ENCODE results near the gene TBC1D14.

TBC1D14 gene

GRCh38 chr4:7049739-7050138 lies 140.1 kb downstream of the TBC1D14 start:
- no peak overlapping the region for H3K27ac ChIP-seq (ENCODE audit: low read depth, low read length)
- H3K36me3 ChIP-seq (ENCODE audit: control insufficient read depth, insufficient read depth, low read length) = peaks cover 6% of the 10 kb centered on the region
- H3K4me3 ChIP-seq (ENCODE audit: low read depth, low read length) = no peak overlapping the region
- no peak overlapping the region for H3K9ac ChIP-seq (ENCODE audit: low read length)
- no peaks in the 10 kb centered on the region for H3K9me3 ChIP-seq (ENCODE audit: control insufficient read depth, insufficient read depth, low read depth, low read length)
- H3K4me1 ChIP-seq (ENCODE audit: control insufficient read depth, insufficient read depth, low read length) = 0 out of 2 replicates have a peak, but pooled peaks cover 4% of the 10 kb centered on the region
- H3K27me3 ChIP-seq (ENCODE audit: control insufficient read depth, insufficient read depth, low read length) = no peaks in the 10 kb centered on the region

GRCh38 chr4:7050481-7051143 lies 141.0 kb downstream of the TBC1D14 start:
- Histone ChIP-seq H3K36me3 (ENCODE audit: control insufficient read depth, insufficient read depth, low read length) (peaks cover 15% of the 10 kb centered on the region), H3K27me3 (ENCODE audit: control insufficient read depth, insufficient read depth, low read length) (no peaks in the 10 kb centered on the region), H3K4me1 (ENCODE audit: control insufficient read depth, insufficient read depth, low read length) (0 out of 2 replicates have a peak, but pooled peaks cover 4% of the 10 kb centered on the region), H3K9ac (ENCODE audit: low read length) (no peak overlapping the region), H3K4me3 (ENCODE audit: low read depth, low read length) (no peak overlapping the region), H3K9me3 (ENCODE audit: control insufficient read depth, insufficient read depth, low read depth, low read length) (no peaks in the 10 kb centered on the region), H3K27ac (ENCODE audit: low read depth, low read length) (no peak overlapping the region)

- Histone ChIP-seq H3K36me3 (ENCODE audit: control insufficient read depth, insufficient read depth, low read length) (peaks cover 20% of the 10 kb centered on the region), H3K4me1 (ENCODE audit: control insufficient read depth, insufficient read depth, low read length) (no peaks in the 10 kb centered on the region), H3K27ac (ENCODE audit: low read depth, low read length) (no peak overlapping the region), H3K4me3 (ENCODE audit: low read depth, low read length) (no peak overlapping the region), H3K27me3 (ENCODE audit: control insufficient read depth, insufficient read depth, low read length) (no peaks in the 10 kb centered on the region), H3K9me3 (ENCODE audit: control insufficient read depth, insufficient read depth, low read depth, low read length) (no peaks in the 10 kb centered on the region), H3K9ac (ENCODE audit: low read length) (no peak overlapping the region)
These were observed 141.5 kb downstream of the TBC1D14 start for GRCh38 chr4:7051144-7051495.

GRCh38 chr4:7051905-7052304 lies 142.3 kb downstream of the TBC1D14 start:
- H3K9ac ChIP-seq (ENCODE audit: low read length) = no peak overlapping the region
- no peaks in the 10 kb centered on the region for H3K4me1 ChIP-seq (ENCODE audit: control insufficient read depth, insufficient read depth, low read length)
- H3K36me3 ChIP-seq (ENCODE audit: control insufficient read depth, insufficient read depth, low read length) = peaks cover 22% of the 10 kb centered on the region
- H3K27ac ChIP-seq (ENCODE audit: low read depth, low read length) = no peak overlapping the region
- H3K4me3 ChIP-seq (ENCODE audit: low read depth, low read length) = no peak overlapping the region
- no peaks in the 10 kb centered on the region for H3K27me3 ChIP-seq (ENCODE audit: control insufficient read depth, insufficient read depth, low read length)
- no peaks in the 10 kb centered on the region for H3K9me3 ChIP-seq (ENCODE audit: control insufficient read depth, insufficient read depth, low read depth, low read length)

- Histone ChIP-seq H3K9me3 (ENCODE audit: control insufficient read depth, insufficient read depth, low read depth, low read length) (no peaks in the 10 kb centered on the region), H3K4me3 (ENCODE audit: low read depth, low read length) (no peak overlapping the region), H3K4me1 (ENCODE audit: control insufficient read depth, insufficient read depth, low read length) (no peaks in the 10 kb centered on the region), H3K27ac (ENCODE audit: low read depth, low read length) (no peak overlapping the region), H3K36me3 (ENCODE audit: control insufficient read depth, insufficient read depth, low read length) (peaks cover 22% of the 10 kb centered on the region), H3K27me3 (ENCODE audit: control insufficient read depth, insufficient read depth, low read length) (no peaks in the 10 kb centered on the region), H3K9ac (ENCODE audit: low read length) (no peak overlapping the region)
These were observed 142.7 kb downstream of the TBC1D14 start for GRCh38 chr4:7052313-7052712.

- Histone ChIP-seq H3K27ac (ENCODE audit: low read depth, low read length) (no peak overlapping the region), H3K36me3 (ENCODE audit: control insufficient read depth, insufficient read depth, low read length) (peaks cover 24% of the 10 kb centered on the region), H3K4me1 (ENCODE audit: control insufficient read depth, insufficient read depth, low read length) (no peaks in the 10 kb centered on the region), H3K9me3 (ENCODE audit: control insufficient read depth, insufficient read depth, low read depth, low read length) (no peaks in the 10 kb centered on the region), H3K9ac (ENCODE audit: low read length) (no peak overlapping the region), H3K4me3 (ENCODE audit: low read depth, low read length) (no peak overlapping the region), H3K27me3 (ENCODE audit: control insufficient read depth, insufficient read depth, low read length) (no peaks in the 10 kb centered on the region)
These were observed 143.5 kb downstream of the TBC1D14 start for GRCh38 chr4:7052923-7053715.

- H3K4me3 ChIP-seq (ENCODE audit: low read depth, low read length) = no peak overlapping the region
- no peak overlapping the region for H3K9ac ChIP-seq (ENCODE audit: low read length)
- H3K36me3 ChIP-seq (ENCODE audit: control insufficient read depth, insufficient read depth, low read length) = peaks cover 32% of the 10 kb centered on the region
- no peaks in the 10 kb centered on the region for H3K27me3 ChIP-seq (ENCODE audit: control insufficient read depth, insufficient read depth, low read length)
- H3K4me1 ChIP-seq (ENCODE audit: control insufficient read depth, insufficient read depth, low read length) = no peaks in the 10 kb centered on the region
- no peaks in the 10 kb centered on the region for H3K9me3 ChIP-seq (ENCODE audit: control insufficient read depth, insufficient read depth, low read depth, low read length)
- no peak overlapping the region for H3K27ac ChIP-seq (ENCODE audit: low read depth, low read length)
These were observed 144.7 kb downstream of the TBC1D14 start for GRCh38 chr4:7054106-7054880.

GRCh38 chr4:7055111-7055989 lies 145.7 kb downstream of the TBC1D14 start:
- no peak overlapping the region for H3K4me3 ChIP-seq (ENCODE audit: low read depth, low read length)
- H3K27ac ChIP-seq (ENCODE audit: low read depth, low read length) = no peak overlapping the region
- no peaks in the 10 kb centered on the region for H3K27me3 ChIP-seq (ENCODE audit: control insufficient read depth, insufficient read depth, low read length)
- H3K9me3 ChIP-seq (ENCODE audit: control insufficient read depth, insufficient read depth, low read depth, low read length) = no peaks in the 10 kb centered on the region
- peaks cover 42% of the 10 kb centered on the region for H3K36me3 ChIP-seq (ENCODE audit: control insufficient read depth, insufficient read depth, low read length)
- no peaks in the 10 kb centered on the region for H3K4me1 ChIP-seq (ENCODE audit: control insufficient read depth, insufficient read depth, low read length)
- no peak overlapping the region for H3K9ac ChIP-seq (ENCODE audit: low read length)

GRCh38 chr4:7055990-7056325 lies 146.3 kb downstream of the TBC1D14 start:
- H3K27me3 ChIP-seq (ENCODE audit: control insufficient read depth, insufficient read depth, low read length) = no peaks in the 10 kb centered on the region
- H3K9me3 ChIP-seq (ENCODE audit: control insufficient read depth, insufficient read depth, low read depth, low read length) = no peaks in the 10 kb centered on the region
- H3K4me3 ChIP-seq (ENCODE audit: low read depth, low read length) = no peak overlapping the region
- peaks cover 48% of the 10 kb centered on the region for H3K36me3 ChIP-seq (ENCODE audit: control insufficient read depth, insufficient read depth, low read length)
- H3K9ac ChIP-seq (ENCODE audit: low read length) = no peak overlapping the region
- H3K27ac ChIP-seq (ENCODE audit: low read depth, low read length) = no peak overlapping the region
- no peaks in the 10 kb centered on the region for H3K4me1 ChIP-seq (ENCODE audit: control insufficient read depth, insufficient read depth, low read length)

- H3K27me3 ChIP-seq (ENCODE audit: control insufficient read depth, insufficient read depth, low read length) = no peaks in the 10 kb centered on the region
- peaks cover 74% of the 10 kb centered on the region for H3K36me3 ChIP-seq (ENCODE audit: control insufficient read depth, insufficient read depth, low read length)
- H3K9ac ChIP-seq (ENCODE audit: low read length) = no peak overlapping the region
- H3K27ac ChIP-seq (ENCODE audit: low read depth, low read length) = no peak overlapping the region
- no peaks in the 10 kb centered on the region for H3K9me3 ChIP-seq (ENCODE audit: control insufficient read depth, insufficient read depth, low read depth, low read length)
- H3K4me1 ChIP-seq (ENCODE audit: control insufficient read depth, insufficient read depth, low read length) = no peaks in the 10 kb centered on the region
- no peak overlapping the region for H3K4me3 ChIP-seq (ENCODE audit: low read depth, low read length)
These were observed 149.2 kb downstream of the TBC1D14 start for GRCh38 chr4:7058792-7059191.

Measured in HUES6 (cell line).